ENCODE results near the gene LDHD.
A peak's percentile ranks its signal among the peaks of the same experiment; 100 is the strongest.

LDHD gene

DNA sequence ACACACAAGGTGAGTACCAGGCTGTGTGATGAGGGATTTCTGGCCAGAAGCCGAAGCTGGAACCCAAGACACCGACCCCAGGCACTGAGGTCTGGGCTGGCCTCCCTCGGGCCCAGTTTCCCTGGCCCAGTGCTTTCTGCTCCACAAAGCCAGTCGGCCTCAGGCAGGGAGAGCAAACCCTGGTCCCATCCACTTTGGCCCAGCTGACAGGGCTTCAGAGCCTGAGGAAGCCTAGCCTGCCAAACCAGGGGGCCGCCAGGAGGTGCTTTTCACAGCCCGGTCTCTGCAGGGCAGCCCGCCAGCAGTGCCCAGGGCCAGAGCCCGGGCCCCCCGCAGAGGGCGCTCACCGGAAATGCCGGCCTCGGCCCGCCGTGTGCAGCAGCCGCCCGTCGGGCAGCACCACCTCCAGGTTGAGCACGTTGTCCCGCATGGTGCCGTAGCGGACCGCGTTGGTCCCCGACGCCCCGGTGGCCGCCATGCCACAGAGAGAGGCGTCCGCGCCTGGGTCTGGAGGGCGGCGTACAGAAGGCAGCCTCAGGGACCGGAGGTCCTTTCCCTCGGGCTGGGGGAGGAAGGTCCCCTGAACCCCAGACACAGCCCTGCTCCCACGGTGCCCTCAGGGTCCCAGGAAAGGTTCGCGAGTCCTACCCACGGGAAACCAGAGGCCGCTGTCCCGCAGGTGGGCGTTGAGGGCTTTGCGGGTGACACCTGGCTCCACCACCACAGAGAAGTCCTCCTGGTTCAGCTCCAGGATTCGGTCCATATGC, 2.2 kb downstream of the LDHD start:
- peaks cover 64% of the 10 kb centered on the region for H3K4me1 ChIP-seq (ENCODE audit: control insufficient read depth, insufficient read depth, low read length)

DNA sequence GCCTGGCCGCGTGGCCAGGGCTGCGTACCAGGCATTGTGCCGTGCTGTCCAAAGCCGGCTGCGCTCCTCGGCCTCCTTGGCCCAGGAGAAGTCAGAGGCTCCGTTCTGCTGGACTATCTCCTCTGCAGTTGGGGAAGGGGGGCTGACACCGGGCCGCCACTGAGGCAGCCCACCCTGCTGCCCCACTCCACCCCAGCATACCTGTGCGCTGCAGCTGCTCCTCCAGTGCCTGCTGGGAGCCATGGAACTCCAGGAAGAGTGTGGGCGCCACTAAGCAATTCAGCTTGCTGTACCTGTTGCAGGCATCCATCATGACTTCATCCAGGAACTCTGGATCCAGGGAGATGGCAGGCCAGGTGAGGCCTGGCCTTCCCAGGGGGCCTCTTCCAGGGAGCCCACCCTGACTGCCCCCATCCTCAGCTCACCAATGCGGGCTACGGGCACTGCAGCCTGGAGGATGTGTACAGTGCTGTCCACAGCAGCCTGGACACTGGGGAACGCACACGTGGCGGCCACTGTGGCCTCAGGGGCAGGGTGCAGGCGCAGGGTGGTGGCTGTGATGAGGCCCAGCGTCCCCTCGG, 2.9 kb downstream of the LDHD start:
- H3K9me3 ChIP-seq (ENCODE audit: control insufficient read depth, insufficient read depth, low read depth, low read length), result no peaks in the 10 kb centered on the region
- no peak overlapping the region for H3K4me3 ChIP-seq (ENCODE audit: low read depth, low read length)
- H3K9ac ChIP-seq (ENCODE audit: low read length), result no peak overlapping the region
- no peak overlapping the region for H3K27ac ChIP-seq (ENCODE audit: low read depth, low read length)
- H3K4me1 ChIP-seq (ENCODE audit: control insufficient read depth, insufficient read depth, low read length), result peaks cover 63% of the 10 kb centered on the region
- no peaks in the 10 kb centered on the region for H3K27me3 ChIP-seq (ENCODE audit: control insufficient read depth, insufficient read depth, low read length)
- H3K36me3 ChIP-seq (ENCODE audit: control insufficient read depth, insufficient read depth, low read length), result no peaks in the 10 kb centered on the region; the same call in 1 of the 2 replicates

More for the DNA sequence above, 2.2 kb downstream of the LDHD start:
- H3K27ac ChIP-seq (ENCODE audit: low read depth, low read length), result no peak overlapping the region
- no peak overlapping the region for H3K4me3 ChIP-seq (ENCODE audit: low read depth, low read length)
- H3K9me3 ChIP-seq (ENCODE audit: control insufficient read depth, insufficient read depth, low read depth, low read length), result no peaks in the 10 kb centered on the region
- H3K36me3 ChIP-seq (ENCODE audit: control insufficient read depth, insufficient read depth, low read length), result no peaks in the 10 kb centered on the region; the same call in 1 of the 2 replicates
- H3K9ac ChIP-seq (ENCODE audit: low read length), result no peak overlapping the region
- H3K27me3 ChIP-seq (ENCODE audit: control insufficient read depth, insufficient read depth, low read length), result no peaks in the 10 kb centered on the region

DNA sequence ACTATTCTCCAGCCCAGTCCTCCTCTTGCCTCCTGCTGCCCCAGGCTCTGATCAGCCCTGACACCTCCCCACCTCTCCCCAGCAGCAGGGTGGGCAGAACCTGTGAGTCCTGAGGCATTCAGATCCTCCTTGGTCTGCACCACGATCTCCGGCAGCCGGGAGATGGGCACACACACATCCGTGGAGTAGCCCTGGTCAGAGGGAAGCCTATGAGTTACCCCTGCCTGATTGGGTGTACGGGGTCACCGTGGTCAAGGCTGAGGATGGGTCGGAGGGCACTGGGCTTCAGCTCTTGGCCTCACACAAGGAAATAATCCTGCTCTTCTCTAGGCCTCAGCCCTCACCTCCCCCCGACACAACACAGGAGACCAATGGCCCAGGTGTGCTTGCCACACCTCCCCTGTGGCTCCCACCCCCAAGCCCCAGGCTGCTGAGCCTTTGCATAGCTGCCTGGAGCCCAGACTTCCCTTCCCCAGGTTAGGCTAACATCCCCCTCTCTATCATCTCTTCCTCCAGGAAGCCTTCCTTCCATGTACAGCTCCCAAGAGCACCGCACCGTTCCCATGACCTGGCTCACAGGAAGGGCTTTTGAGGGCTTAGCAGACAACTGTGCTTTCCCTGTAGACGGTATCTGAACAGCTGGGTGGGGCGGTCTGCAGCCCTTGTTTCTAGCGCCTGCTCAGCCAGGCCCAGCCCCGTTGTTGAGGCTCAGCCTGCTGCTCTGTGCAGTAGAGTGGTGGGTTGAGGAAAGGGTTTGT, 3.7 kb downstream of the LDHD start:
- no peak overlapping the region for H3K27ac ChIP-seq (ENCODE audit: low read depth, low read length)
- H3K4me3 ChIP-seq (ENCODE audit: low read depth, low read length), result no peak overlapping the region
- H3K9ac ChIP-seq (ENCODE audit: low read length), result peak overlapping the region; percentile 18
- H3K27me3 ChIP-seq (ENCODE audit: control insufficient read depth, insufficient read depth, low read length), result no peaks in the 10 kb centered on the region
- H3K9me3 ChIP-seq (ENCODE audit: control insufficient read depth, insufficient read depth, low read depth, low read length), result no peaks in the 10 kb centered on the region
- H3K4me1 ChIP-seq (ENCODE audit: control insufficient read depth, insufficient read depth, low read length), result peaks cover 58% of the 10 kb centered on the region
- no peaks in the 10 kb centered on the region; the same call in 1 of the 2 replicates for H3K36me3 ChIP-seq (ENCODE audit: control insufficient read depth, insufficient read depth, low read length)

DNA sequence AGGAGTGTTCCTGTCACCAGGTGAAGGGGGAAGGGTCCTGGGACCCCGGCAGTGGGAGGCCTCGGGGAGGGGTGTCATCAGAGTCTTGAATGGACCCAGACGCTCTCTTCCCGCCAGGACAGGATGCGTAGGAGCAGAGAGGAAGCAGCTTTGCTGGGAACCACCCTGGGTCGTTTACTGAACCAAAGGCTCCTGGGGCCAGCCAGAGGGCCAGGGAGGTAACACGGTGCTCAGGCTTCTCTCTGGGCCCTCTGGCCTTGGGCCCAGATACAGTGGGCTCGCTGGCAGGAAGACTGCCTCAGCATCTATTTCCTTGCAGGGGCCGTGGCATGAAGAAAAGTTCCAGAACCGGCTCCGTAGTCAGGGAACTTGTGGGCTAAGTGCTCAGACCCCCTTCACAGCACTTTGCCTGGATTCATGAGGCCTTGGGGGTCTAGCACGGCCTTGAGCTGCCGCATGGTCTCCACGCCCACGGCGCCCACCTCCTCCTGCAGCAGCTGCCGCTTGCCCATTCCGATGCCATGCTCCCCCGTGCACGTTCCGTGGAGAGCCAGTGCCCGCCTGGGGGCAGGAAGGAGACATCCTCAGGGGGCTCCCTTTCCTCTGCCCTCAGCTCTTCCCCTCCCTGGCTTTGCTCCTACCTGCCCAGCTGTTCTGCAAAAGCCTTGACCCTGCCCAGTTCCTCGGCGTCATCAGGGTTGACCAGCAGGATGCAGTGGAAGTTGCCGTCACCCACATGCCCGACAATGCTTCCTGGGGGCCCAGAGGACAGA, 4.4 kb downstream of the LDHD start:
- Histone ChIP-seq H3K9me3 (ENCODE audit: control insufficient read depth, insufficient read depth, low read depth, low read length) (no peaks in the 10 kb centered on the region), H3K4me3 (ENCODE audit: low read depth, low read length) (no peak overlapping the region), H3K9ac (ENCODE audit: low read length) (peak overlapping the region; percentile 18), H3K27me3 (ENCODE audit: control insufficient read depth, insufficient read depth, low read length) (no peaks in the 10 kb centered on the region), H3K27ac (ENCODE audit: low read depth, low read length) (no peak overlapping the region), H3K36me3 (ENCODE audit: control insufficient read depth, insufficient read depth, low read length) (no peaks in the 10 kb centered on the region; the same call in 1 of the 2 replicates), H3K4me1 (ENCODE audit: control insufficient read depth, insufficient read depth, low read length) (peaks cover 58% of the 10 kb centered on the region)

DNA sequence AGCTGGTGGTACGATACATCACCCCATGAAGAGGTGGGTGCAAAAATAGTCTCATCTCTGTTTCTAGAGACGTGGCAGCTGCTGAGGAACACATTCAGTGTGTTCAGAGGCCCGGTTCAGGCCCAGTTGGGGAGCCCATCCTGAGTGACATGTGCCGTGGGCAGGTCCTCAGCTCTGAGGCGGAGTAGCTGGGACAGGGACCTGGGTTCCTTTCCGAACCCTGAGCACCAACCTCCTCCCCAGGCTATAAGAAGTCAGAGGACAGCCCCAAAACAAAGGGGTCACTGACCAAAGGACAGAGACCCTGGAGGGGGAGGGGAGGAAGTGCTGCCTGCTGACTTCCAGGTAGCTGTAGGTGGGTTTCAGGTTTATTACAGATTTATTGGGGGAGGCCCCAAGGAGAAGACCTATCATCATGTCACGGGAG, 5.1 kb downstream of the LDHD start:
- Histone ChIP-seq H3K36me3 (ENCODE audit: control insufficient read depth, insufficient read depth, low read length) (peaks cover 5% of the 10 kb centered on the region; the same call in 1 of the 2 replicates), H3K4me1 (ENCODE audit: control insufficient read depth, insufficient read depth, low read length) (peaks cover 58% of the 10 kb centered on the region), H3K27me3 (ENCODE audit: control insufficient read depth, insufficient read depth, low read length) (no peaks in the 10 kb centered on the region), H3K9me3 (ENCODE audit: control insufficient read depth, insufficient read depth, low read depth, low read length) (no peaks in the 10 kb centered on the region), H3K9ac (ENCODE audit: low read length) (no peak overlapping the region), H3K4me3 (ENCODE audit: low read depth, low read length) (no peak overlapping the region), H3K27ac (ENCODE audit: low read depth, low read length) (no peak overlapping the region)

DNA sequence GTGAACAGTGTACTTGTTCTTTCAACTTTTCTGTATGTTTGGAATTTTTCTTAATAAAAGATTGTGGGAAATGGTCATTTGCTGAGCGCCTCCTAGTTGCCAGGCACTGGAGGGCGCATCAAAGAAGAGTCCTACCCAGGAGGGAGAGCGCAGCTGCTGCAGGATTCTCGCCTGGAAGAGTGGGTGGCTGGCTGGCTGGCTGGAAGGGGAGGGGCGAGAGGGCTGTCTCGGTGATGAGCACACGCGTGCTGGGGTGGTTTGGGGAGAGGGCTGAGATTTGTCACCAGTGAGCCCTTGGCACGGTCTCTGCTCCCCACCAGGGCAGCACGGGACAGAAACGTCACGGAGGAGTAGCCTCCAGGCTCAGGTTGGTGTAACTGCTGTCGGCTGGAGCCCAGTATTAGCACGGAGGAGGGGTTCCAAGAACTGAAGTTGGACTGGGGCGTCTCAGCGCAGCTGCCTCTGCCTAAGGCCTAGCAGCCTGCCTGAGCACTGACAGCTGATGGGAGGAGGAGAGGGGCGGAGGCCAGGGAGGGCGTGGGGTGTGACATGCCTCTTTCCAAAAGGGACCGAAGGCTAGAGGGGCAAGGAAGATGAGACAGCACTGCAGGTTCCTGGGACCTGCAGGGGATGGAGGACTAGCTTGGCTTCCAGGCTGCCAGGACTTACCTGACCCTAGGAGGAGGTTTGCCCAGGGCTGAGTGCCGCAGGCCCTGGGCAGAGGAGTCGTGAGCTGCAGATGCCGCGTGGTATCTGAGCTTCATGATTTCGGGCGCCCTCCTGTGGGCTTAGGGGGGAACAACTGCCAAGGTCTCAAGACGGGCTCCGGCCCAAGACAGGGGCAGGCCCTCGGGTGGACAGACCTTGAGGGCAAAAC, 5.7 kb downstream of the LDHD start:
- Histone ChIP-seq H3K27me3 (ENCODE audit: control insufficient read depth, insufficient read depth, low read length) (no peaks in the 10 kb centered on the region), H3K4me1 (ENCODE audit: control insufficient read depth, insufficient read depth, low read length) (peaks cover 58% of the 10 kb centered on the region), H3K4me3 (ENCODE audit: low read depth, low read length) (peak overlapping the region; percentile 34), H3K36me3 (ENCODE audit: control insufficient read depth, insufficient read depth, low read length) (peaks cover 11% of the 10 kb centered on the region; the same call in 1 of the 2 replicates), H3K9me3 (ENCODE audit: control insufficient read depth, insufficient read depth, low read depth, low read length) (no peaks in the 10 kb centered on the region), H3K27ac (ENCODE audit: low read depth, low read length) (no peak overlapping the region), H3K9ac (ENCODE audit: low read length) (no peak overlapping the region)

DNA sequence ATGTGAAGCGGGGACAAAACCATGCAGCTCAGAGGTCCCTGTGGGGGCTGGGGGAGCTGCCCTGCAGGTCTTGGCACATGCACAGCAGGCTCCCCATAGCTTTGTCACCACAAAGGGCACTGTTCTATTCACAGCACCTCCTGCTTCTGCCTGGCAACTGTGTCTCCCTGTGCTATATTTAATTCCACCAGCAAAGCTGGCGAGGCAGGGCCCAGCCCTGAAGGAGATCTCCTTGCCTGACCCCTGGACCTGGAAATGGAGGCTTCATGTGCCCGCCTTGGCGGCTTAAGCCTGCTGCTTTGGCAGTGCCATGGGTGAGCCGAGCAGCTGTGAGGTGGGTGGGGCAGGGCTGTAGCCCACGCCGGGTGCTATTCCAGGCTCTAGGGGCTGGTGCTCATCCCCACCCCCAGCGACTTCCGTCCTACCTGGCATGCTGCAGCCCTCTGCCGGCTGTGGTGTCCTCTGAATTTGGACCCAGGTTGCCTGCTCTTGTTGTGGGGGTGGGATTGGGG, 6.8 kb downstream of the LDHD start:
- Histone ChIP-seq H3K4me1 (ENCODE audit: control insufficient read depth, insufficient read depth, low read length) (peaks cover 57% of the 10 kb centered on the region), H3K4me3 (ENCODE audit: low read depth, low read length) (no peak overlapping the region), H3K27me3 (ENCODE audit: control insufficient read depth, insufficient read depth, low read length) (no peaks in the 10 kb centered on the region), H3K9me3 (ENCODE audit: control insufficient read depth, insufficient read depth, low read depth, low read length) (no peaks in the 10 kb centered on the region), H3K9ac (ENCODE audit: low read length) (no peak overlapping the region), H3K27ac (ENCODE audit: low read depth, low read length) (no peak overlapping the region), H3K36me3 (ENCODE audit: control insufficient read depth, insufficient read depth, low read length) (peaks cover 13% of the 10 kb centered on the region; the same call in 1 of the 2 replicates)

DNA sequence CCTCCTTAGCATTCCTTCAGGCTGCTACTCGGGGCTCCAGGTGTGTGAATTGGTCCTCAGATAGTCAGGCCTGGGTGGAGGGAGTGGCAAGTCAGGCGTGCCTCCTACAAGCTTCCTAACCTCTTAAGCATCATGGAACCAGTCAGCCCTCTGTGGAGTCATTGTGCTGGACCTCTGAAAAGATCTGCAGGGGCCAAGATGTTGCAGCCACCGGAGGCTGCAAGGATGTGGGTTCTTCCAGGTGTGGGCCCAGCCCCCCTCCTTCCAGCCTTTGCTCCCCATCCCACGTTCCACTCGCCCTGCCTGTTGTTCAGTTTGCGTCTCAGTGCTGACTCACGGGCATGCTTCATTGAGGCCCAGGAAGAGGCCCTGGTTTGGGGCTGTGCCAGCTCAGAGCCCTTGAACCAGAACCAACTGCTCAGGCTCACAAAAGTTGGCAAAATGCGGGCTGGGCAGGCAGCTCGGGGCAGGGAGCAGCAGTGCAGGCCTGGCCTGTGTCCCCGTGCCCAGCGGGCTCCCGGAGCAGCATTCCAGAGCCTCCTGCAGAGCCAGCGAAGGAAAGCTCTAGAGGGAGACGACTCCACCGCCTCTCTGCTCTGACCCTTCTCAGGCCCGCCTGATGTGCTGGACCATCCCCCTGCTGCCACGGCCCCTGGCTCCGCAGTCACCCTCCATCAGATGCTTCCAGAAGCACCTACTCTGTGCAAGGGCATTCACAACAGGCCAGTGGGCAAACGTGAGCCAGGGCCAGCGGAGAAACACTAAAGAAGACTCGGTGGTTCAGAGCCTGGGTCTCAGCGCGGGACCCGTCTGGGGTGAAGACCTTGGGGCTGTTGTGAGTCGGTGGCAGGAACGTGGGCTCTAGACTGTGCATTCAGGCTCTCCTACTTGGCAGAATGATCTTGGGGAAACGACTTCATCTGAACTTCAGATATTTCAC, 7.5 kb downstream of the LDHD start:
- H3K27ac ChIP-seq (ENCODE audit: low read depth, low read length), result no peak overlapping the region
- no peak overlapping the region for H3K4me3 ChIP-seq (ENCODE audit: low read depth, low read length)
- no peaks in the 10 kb centered on the region for H3K27me3 ChIP-seq (ENCODE audit: control insufficient read depth, insufficient read depth, low read length)
- no peaks in the 10 kb centered on the region for H3K9me3 ChIP-seq (ENCODE audit: control insufficient read depth, insufficient read depth, low read depth, low read length)
- H3K36me3 ChIP-seq (ENCODE audit: control insufficient read depth, insufficient read depth, low read length), result peaks cover 17% of the 10 kb centered on the region; the same call in 1 of the 2 replicates
- H3K9ac ChIP-seq (ENCODE audit: low read length), result no peak overlapping the region
- peaks cover 57% of the 10 kb centered on the region for H3K4me1 ChIP-seq (ENCODE audit: control insufficient read depth, insufficient read depth, low read length)

DNA sequence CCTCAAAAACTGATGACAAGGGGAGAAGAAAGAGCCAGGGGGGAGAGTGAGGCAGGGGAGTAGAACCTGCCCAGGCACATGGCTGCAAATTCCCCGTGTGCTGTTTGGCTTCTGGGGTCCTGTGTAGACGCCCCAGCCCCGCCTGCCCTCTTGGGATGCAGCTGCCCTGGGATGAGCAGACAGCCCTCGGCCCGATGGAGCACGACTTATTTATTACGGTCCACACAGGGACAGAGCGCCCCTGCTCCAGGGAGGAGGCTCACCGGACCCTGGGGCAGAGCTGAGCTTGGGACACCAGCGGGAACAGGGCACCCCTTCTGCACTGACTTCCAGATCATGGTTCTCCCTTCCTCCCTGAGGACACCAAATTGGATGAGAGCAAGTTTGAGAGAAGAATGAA, 9.1 kb downstream of the LDHD start:
- Histone ChIP-seq H3K4me1 (ENCODE audit: control insufficient read depth, insufficient read depth, low read length) (peaks cover 41% of the 10 kb centered on the region), H3K36me3 (ENCODE audit: control insufficient read depth, insufficient read depth, low read length) (peaks cover 22% of the 10 kb centered on the region; the same call in 1 of the 2 replicates), H3K4me3 (ENCODE audit: low read depth, low read length) (no peak overlapping the region), H3K9ac (ENCODE audit: low read length) (no peak overlapping the region), H3K9me3 (ENCODE audit: control insufficient read depth, insufficient read depth, low read depth, low read length) (no peaks in the 10 kb centered on the region), H3K27me3 (ENCODE audit: control insufficient read depth, insufficient read depth, low read length) (no peaks in the 10 kb centered on the region), H3K27ac (ENCODE audit: low read depth, low read length) (no peak overlapping the region)

Data from HUES6 (cell line).